Esophagus (tissue), 2 donors: ENCODE results near the gene ADARB2. TPM values are rescaled to one million over a fixed set of nuclear protein-coding genes. Genes with fewer than 3 reads are reported as not detected.
"Not testable (repeated sequence)": the region's sequence is repeated elsewhere in the genome, so short reads cannot be mapped to it uniquely, and the experiment has no call there.

Experiments
- H3K27ac ChIP-seq, 2 donors: one replicate each; pipeline ENCODE4 v1.5.1; 2013; ENCODE audit warnings: low read depth in 2 of 2, mild to moderate bottlenecking in 2 of 2, inconsistent platforms in 1 of 2, low read length in 1 of 2, moderate library complexity in 1 of 2
- H3K27me3 ChIP-seq, 2 donors: one replicate each; pipeline ENCODE4 v1.6.1; 2013; ENCODE audit warnings: low read length in 2 of 2, control low read depth in 1 of 2, mild to moderate bottlenecking in 1 of 2; ENCODE audit not compliant: insufficient read depth in 2 of 2, control insufficient read depth in 1 of 2
- H3K36me3 ChIP-seq, 2 donors: one replicate each; pipeline ENCODE4 v1.6.1; 2013; ENCODE audit warnings: low read length in 1 of 2; ENCODE audit not compliant: control insufficient read depth in 2 of 2, insufficient read depth in 2 of 2
- H3K4me1 ChIP-seq, 2 donors: one replicate each; pipeline ENCODE4 v1.6.1; 2013; ENCODE audit warnings: low read length in 1 of 2; ENCODE audit not compliant: control insufficient read depth in 2 of 2, insufficient read depth in 2 of 2
- H3K4me3 ChIP-seq, 2 donors: one replicate each; pipeline ENCODE4 v1.5.1; 2013; ENCODE audit warnings: low read length in 2 of 2, mild to moderate bottlenecking in 2 of 2, low read depth in 1 of 2, moderate library complexity in 1 of 2
- H3K9me3 ChIP-seq, 2 donors: one replicate each; pipeline ENCODE4 v1.6.1; 2013; ENCODE audit warnings: mild to moderate bottlenecking in 2 of 2, low read depth in 1 of 2, low read length in 1 of 2, moderate library complexity in 1 of 2; ENCODE audit not compliant: control insufficient read depth in 2 of 2, insufficient read depth in 1 of 2
- WGBS, 2 donors: extraction: QIAGEN DNeasy Blood & Tissue Kit; methylation state at CpG; one replicate each; pipeline ENCODE4 v1.1.7; 2013; 5-methylcytosine and 5-hydroxymethylcytosine counted together
- polyA plus RNA-seq, 2 donors: library from polyadenylated mRNA; stranded (reverse); fragments of 200-250 nt; gene quantifications; one replicate each; pipeline ENCODE4 v1.2.3, GENCODE V29; 2013
- donor health status: healthy with polysubstance abuse.
- donor health status: Bipolar disorder and iron deficiency.

The ADARB2 gene
- polyA plus RNA-seq, 2 donors: 0.33 to 0.65 TPM

DNA sequence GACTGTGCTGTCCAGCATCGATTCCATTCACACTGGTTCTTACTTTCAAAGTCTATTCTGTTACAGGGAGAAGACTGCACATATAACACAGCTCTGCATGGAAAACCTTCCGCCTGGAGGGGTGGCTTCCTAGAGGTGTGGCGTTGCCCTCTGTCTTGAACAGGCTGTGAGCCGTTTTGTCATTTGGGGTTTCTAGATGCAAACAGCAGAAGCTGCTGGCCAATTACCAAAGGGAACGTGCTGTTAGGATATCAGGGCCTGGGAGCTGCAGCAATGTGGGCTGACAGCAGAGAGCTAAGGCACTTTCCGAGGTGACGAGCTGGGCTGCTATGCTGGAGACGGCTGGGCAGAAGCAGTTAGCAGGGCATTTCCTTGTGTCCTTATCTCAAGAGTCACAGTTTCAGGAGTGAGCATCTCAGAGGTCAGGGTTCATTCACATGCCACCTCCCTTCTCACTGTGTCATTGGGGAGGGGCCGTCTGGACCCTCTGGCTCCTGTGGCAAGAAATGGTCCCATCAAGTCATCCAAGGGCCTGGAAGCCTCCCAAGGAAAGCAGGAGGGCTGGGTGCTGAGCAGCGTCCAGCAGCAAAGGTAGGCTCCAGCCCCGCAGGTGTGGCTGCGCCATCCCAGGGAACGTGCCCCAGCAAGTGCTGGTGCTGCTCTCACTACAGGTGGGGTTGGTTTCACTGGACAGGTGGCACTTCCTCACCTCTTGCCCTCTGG, 574.7 kb downstream of the ADARB2 start:
- H3K4me3 ChIP-seq: no peak overlapping the region
- no peaks in the 10 kb centered on the region for H3K27me3 ChIP-seq
- no peaks in the 10 kb centered on the region for H3K36me3 ChIP-seq
- H3K27ac ChIP-seq: no peak overlapping the region
- no peaks in the 10 kb centered on the region for H3K4me1 ChIP-seq
- peaks cover 0 to 5% of the 10 kb centered on the region in 2 donors for H3K9me3 ChIP-seq
- WGBS, 2 donors: 64 to 74% methylated on average over 13 of the region's 13 CpGs

DNA sequence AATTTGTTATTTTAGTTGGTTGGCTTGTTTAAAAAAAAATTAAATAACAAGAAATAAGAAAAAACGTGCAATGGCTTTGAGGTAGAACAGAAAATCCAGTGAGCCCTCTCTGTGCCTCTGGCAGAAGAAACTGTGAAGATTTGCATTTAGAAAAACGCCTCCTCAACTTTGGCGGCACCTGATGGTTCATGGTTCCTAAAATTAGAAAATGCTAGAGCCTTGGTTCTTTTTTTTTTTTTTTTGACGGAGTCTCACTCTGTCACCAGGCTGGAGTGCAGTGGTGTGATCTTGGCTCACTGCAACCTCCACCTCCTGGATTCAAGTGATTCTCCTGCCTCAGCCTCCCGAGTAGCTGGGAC, 576.0 kb downstream of the ADARB2 start:
- not testable (repeated sequence) for H3K27ac ChIP-seq, H3K27me3 ChIP-seq, H3K36me3 ChIP-seq, H3K4me3 ChIP-seq, H3K4me1 ChIP-seq, H3K9me3 ChIP-seq
- WGBS, 2 donors: 72 to 78% methylated on average over 5 of the region's 5 CpGs

DNA sequence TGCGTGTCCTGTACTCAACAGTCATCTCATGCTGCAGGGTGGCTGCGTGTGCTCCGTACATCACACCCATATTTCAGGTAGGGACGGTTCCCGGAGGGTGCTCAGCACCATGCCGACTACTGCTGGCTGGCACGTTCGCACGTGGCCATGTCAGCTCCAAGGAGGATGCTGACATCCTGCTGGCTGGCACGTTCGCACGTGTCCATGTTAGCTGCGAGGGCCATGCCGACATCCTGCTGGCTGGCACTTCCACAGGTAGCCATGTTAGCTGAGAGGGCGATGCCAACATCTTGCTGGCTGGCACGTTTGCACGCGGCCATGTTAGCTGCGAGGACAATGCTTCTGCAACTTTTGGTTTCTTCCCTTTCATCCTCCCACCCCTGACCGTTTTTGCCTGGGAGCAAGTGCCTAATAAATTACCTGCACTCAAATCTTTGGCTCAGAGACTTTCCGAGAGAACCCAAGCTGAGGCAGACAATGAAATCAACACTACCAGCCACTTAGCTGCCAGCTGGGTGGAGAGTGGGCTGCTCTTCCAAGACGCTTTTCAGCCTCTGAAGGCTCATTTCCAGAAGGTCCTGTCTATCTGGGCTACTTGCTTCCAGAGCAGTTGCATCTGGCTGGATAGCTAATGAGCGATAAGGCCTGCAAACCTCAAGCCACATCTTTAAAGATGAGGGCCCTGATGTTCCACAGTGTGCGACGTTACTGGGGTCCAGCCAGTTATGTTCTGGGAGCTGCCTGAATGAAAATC, 576.6 kb downstream of the ADARB2 start:
- Histone ChIP-seq H3K27ac (no peak overlapping the region), H3K4me3 (no peak overlapping the region), H3K27me3 (no peaks in the 10 kb centered on the region), H3K4me1 (no peaks in the 10 kb centered on the region), H3K9me3 (peaks cover 0 to 5% of the 10 kb centered on the region in 2 donors), H3K36me3 (no peaks in the 10 kb centered on the region)
- 79 to 87% methylated on average over 25 of the region's 25 CpGs for WGBS, 2 donors

DNA sequence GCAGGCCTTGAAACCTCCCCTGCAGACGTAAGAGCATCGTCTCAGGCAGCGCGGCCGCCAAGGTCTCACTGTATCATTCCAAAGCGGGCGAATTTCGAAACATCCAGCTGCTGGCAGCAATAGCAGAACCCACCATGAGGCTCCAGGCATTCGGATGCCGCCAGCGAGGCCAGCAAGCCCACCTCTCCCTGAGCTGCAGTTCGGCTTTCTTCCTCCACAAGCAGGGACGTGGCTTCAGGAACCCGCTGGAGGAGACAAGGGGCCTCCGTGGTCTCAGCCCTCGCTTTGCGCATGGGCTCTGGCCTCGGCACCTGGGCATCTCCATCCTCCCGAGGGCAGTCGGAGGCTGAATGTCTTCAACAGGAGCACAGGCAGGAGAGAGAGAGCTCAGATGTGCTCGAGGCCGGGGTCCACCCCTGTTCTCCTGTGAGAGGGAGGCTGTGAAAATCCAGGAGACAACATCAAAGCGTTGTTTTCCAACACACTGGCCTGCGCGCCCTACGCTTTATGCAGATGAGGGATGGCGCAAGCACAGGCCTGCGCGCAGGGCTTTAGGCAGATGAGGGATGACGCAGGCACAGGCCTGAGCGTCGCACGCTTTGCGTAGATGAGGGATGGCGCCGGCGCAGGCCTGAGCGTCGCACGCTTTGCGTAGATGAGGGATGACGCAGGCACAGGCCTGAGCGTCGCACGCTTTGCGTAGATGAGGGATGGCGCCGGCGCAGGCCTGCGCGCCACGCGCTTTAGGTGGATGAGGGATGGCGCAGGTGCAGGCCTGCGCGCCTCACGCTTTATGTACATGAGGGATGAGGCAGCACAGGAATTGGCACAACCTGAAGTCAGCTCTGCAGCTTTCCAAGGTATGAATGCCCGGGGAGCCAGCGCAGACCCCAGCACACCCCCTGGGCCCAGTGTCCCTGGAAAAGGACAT, 577.9 kb downstream of the ADARB2 start:
- H3K4me1 ChIP-seq: no peaks in the 10 kb centered on the region
- H3K4me3 ChIP-seq: no peak overlapping the region
- H3K36me3 ChIP-seq: no peaks in the 10 kb centered on the region
- 87 to 91% methylated on average over 59 of the region's 59 CpGs for WGBS, 2 donors
- no peak overlapping the region for H3K27ac ChIP-seq
- H3K9me3 ChIP-seq: peaks cover 0 to 5% of the 10 kb centered on the region in 2 donors
- no peaks in the 10 kb centered on the region for H3K27me3 ChIP-seq

DNA sequence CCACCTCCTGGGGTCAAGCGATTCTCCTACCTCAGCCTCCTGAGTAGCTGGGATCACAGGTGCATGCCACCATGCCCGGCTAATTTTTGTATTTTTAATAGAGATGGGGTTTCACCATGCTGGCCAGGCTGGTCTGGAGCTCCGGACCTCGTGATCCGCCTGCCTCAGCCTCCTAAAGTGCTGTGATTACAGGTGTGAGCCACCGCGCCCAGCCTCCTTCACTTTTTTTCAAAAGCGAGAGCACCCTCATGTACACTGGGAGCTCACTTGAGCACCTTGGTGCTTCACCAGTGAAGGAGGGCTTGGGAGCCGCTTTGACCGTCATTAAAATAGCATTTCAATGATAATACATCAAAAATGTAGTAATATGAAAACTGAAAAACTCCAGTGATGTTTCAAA, 578.8 kb downstream of the ADARB2 start:
- H3K27me3 ChIP-seq, H3K36me3 ChIP-seq, H3K4me3 ChIP-seq, H3K9me3 ChIP-seq, H3K27ac ChIP-seq, H3K4me1 ChIP-seq: not testable (repeated sequence)
- WGBS, 2 donors: 94 to 95% methylated on average over 10 of the region's 10 CpGs

DNA sequence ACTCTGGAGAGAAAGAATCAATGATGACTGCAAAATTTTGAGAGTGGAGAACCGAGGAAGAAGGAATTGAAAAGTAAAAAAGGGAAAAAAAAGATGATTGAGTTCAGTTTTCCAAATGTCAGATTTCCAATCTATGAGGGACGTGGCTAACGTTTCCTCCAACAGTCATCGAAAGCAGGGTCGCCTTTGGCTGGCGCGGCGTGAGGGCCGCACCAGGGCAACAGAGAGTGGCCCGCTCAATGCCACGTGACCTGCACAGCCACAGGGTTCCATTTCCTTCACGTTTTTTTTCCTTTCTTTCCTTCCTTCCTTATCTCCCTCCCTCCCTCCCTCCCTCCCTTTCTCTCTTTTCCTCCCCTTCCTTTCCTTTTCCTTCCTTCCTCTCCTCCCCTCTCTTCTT, 579.3 kb downstream of the ADARB2 start:
- no peaks in the 10 kb centered on the region for H3K27me3 ChIP-seq
- H3K4me1 ChIP-seq: no peaks in the 10 kb centered on the region
- H3K4me3 ChIP-seq: no peak overlapping the region
- H3K36me3 ChIP-seq: no peaks in the 10 kb centered on the region
- peaks cover 0 to 5% of the 10 kb centered on the region in 2 donors for H3K9me3 ChIP-seq
- H3K27ac ChIP-seq: no peak overlapping the region
- WGBS, 2 donors: 85 to 89% methylated on average over 12 of the region's 12 CpGs

DNA sequence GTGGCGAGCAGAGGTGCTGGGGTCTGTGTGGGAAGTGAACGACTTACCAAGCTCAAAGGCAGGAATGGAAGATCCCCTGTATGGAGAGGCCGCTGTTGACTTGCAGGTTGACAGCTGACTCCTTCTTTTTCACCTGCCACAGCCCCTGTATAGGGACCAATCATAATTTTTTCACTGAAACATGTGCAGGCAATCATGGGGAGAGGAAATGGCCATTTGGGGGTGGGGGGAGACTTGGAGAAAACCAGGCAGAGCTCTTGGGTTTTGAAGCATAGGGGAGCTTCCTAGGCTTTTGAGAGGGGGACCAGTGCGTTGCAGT, 579.8 kb downstream of the ADARB2 start:
- WGBS, 2 donors: 84 to 87% methylated on average over 4 of the region's 4 CpGs
- Histone ChIP-seq H3K9me3 (peaks cover 0 to 5% of the 10 kb centered on the region in 2 donors), H3K27me3 (no peaks in the 10 kb centered on the region), H3K4me3 (no peak overlapping the region), H3K27ac (no peak overlapping the region), H3K36me3 (no peaks in the 10 kb centered on the region), H3K4me1 (no peaks in the 10 kb centered on the region)

DNA sequence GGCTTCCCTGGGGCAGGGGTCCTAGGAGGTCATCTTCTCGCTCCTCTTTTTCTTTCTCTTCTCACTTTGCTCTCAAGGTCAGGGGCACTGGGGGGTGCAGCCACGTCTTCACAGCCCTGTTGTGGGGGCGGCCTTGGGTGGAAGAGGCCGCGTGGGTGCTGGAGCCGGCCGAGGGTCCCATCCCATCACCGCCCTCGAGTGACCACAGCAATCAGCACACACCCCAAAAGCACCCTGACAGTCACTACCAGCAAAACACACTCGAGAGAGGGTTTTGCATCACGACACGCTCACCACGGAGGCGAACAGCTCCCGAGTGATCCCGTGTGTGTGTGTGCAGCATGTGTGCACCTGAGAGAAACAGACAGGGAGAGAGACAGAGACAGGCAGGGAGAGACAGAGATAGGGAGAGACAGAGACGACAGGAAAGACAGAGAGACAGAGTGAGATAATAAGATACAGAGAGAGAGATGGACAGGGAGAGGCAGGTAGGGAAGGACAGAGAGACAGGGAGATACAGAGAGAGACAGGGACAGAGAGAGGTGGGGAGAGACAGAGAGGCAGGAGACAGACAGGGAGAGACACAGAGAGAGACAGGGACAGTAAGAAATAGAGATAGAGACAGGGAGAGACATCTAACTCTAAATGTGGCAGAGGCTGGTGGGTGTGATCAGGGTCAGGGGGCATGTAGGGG, 580.3 kb downstream of the ADARB2 start:
- no peaks in the 10 kb centered on the region for H3K36me3 ChIP-seq
- 82 to 85% methylated on average over 17 of the region's 17 CpGs for WGBS, 2 donors
- H3K27ac ChIP-seq: no peak overlapping the region
- no peaks in the 10 kb centered on the region for H3K4me1 ChIP-seq
- peaks cover 0 to 5% of the 10 kb centered on the region in 2 donors for H3K9me3 ChIP-seq
- H3K4me3 ChIP-seq: no peak overlapping the region
- H3K27me3 ChIP-seq: no peaks in the 10 kb centered on the region

DNA sequence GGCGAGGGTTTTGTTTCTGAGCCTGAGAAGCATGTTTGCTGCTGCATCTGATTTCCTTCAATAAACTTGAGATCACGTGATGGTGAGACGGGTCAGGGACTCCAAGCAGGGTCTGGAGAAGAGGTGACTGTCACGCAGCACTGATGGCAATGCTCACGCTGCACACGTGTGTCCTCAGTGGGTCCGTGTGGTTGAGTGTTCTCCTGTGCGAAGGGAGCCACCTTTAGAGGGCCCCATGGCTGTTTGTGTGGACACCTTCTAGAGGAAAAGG, 580.8 kb downstream of the ADARB2 start:
- WGBS, 2 donors: 85 to 89% methylated on average over 8 of the region's 8 CpGs
- no peak overlapping the region for H3K4me3 ChIP-seq
- H3K36me3 ChIP-seq: no peaks in the 10 kb centered on the region

More for the DNA sequence above, 580.8 kb downstream of the ADARB2 start:
- Histone ChIP-seq H3K27me3 (no peaks in the 10 kb centered on the region), H3K4me1 (peaks cover 0 to 2% of the 10 kb centered on the region in 2 donors), H3K9me3 (peaks cover 0 to 5% of the 10 kb centered on the region in 2 donors), H3K27ac (no peak overlapping the region)
